GM19324 (cell line): ENCODE results near the gene CACNA2D3.

Experiments
- ATAC-seq: cut with Tn5 transposase; IDR thresholded peaks from one replicate; pipeline ENCODE4 v1.9.1; 2021; ENCODE audit warnings: mild to moderate bottlenecking, moderate library complexity; ENCODE audit not compliant: unreplicated experiment, low FRiP score

Gene CACNA2D3

DNA sequence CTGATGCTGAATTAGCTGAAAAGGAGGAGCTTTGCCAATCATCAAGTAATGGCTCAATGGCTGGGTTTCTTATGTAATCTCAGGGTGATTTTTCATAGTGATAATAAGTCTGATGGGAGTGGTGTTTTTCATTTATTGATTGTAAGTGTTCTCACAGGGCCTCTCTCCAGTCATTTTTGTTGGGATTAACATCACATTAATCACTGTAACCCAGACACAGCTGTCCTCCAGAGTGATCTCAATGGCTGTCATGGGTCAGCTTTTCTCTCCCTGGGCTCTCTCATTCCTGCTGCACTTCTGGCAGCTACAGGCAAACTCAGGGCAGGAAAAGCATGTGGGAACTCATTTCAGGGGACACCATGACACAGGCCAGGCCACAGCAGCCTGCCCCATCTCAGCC is 642.6 kb downstream of the CACNA2D3 start:
- ATAC-seq = no peak

- ATAC-seq = no peak
Measured at GRCh38 chr3:54771050-54771449, 648.7 kb downstream of the CACNA2D3 start.

DNA sequence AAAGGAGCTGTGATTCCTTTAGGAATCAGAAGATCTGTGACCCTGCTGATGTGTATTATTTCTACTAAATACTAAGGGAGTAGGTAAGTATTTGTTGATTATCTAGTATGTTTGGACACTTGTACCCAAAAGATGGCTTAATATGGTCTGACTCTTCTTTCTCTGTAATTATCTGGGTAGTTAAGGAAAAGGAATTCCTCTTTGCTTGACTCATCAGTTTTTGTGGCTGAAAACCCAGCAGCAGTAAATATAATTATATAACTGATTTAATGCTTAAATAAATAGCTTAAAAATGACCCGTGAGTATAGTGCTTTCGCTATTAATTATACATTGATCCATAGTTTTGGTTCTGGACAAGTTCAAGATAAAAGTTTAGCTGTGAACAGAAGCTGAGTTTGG is 649.7 kb downstream of the CACNA2D3 start:
- no peak for ATAC-seq

DNA sequence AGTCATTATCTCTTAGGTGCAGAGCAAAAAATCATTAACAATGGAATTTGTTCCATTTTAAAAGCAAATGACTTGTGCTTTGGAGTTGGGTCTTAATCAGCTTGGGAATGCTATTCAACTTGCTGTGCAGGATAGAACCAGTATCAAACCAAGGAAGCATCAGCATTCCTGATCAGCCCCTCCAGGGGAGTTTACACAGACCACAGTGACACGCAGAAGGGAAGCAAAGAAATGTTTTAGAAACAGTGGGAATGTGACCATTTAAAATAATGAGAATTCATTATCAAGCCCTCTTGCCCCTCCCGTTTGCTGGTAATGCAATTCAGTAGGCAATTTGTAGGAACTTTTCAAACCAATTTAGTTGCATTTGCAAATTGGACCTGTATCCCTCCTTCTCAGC is 650.4 kb downstream of the CACNA2D3 start:
- ATAC-seq = no peak

- no peak for ATAC-seq
Measured at GRCh38 chr3:54773271-54773670, 650.9 kb downstream of the CACNA2D3 start.

- no peak for ATAC-seq
Measured at GRCh38 chr3:54776601-54777000, 654.2 kb downstream of the CACNA2D3 start.

GRCh38 chr3:54777141-54777540 is 654.8 kb downstream of the CACNA2D3 start:
- no peak for ATAC-seq

GRCh38 chr3:54780336-54780735 is 658.0 kb downstream of the CACNA2D3 start:
- ATAC-seq = no peak

GRCh38 chr3:54781728-54782127 is 659.4 kb downstream of the CACNA2D3 start:
- no peak for ATAC-seq

DNA sequence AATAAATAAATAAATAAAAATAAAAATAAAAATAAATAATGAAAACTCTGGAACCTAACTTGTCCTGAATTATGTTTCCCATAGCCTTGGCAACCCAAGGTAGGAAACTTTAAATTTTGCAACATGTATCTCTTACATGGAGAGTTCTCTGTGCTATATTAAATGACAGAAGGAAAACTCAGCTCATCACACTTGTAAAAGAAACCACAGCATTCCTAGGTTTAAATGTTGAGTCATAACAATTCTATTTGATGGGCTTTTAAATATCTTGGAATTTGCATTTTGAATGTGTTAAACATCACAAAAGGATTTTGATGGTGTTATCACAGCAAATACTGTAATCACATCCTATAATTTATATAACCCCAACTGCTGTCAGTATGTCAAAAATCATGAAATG is 661.3 kb downstream of the CACNA2D3 start:
- no peak for ATAC-seq

DNA sequence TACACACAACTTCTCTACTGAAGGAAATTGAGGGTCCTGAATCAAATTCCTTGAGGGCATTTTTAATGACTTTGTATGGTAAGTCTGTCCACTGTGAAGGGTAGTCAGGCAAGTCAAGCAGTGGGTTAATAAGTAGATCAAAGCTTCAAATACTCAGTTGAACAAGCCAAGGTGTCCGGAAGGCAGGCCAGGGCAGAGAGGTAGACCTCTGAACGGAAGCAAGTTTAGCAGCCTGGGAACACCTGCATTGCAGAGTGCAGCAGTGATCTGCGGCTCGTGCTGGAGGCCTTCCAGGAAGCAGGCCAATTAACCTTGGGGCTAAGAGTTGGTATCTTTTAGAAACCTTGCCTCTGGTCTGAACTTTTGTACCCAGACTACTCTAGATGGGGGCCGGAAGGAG is 661.7 kb downstream of the CACNA2D3 start:
- ATAC-seq = no peak

DNA sequence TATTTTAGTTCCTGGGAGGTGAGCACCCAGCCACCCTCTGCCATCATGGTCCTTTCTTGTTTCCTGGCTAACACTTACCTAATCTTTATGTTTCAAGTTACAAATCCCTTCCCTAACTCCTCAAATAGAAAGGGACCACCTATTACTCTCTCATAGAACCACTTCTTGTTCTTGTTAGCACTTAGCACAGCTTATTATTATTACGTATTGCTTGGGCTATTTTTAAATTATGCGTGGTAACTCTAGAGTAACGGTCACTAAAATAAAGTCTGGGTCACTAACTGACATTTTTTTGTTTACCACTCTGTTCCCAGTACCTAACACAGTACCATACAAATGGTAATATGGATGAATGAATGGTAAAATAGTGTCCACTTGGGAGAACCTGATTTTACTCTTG is 663.6 kb downstream of the CACNA2D3 start:
- no peak for ATAC-seq

DNA sequence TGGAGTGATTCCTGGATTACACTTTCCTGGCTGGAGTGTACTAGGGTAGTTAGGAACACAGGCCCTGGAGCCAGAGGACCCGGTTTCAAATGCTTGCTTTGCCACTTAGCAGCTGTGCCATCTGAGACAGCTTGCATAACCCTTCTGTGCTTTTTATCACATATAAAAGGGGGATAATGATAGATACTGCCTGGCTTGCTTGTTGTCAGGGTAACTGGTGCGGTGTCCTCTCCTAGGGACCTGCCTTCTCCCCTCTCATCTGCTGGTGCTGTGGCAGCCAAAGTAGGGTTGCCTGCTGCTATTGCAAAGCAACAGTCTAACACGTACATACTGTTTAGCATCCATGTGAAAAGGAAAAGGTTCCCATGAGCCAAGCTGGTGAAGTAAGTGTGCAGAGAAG is 667.7 kb downstream of the CACNA2D3 start:
- ATAC-seq = no peak

DNA sequence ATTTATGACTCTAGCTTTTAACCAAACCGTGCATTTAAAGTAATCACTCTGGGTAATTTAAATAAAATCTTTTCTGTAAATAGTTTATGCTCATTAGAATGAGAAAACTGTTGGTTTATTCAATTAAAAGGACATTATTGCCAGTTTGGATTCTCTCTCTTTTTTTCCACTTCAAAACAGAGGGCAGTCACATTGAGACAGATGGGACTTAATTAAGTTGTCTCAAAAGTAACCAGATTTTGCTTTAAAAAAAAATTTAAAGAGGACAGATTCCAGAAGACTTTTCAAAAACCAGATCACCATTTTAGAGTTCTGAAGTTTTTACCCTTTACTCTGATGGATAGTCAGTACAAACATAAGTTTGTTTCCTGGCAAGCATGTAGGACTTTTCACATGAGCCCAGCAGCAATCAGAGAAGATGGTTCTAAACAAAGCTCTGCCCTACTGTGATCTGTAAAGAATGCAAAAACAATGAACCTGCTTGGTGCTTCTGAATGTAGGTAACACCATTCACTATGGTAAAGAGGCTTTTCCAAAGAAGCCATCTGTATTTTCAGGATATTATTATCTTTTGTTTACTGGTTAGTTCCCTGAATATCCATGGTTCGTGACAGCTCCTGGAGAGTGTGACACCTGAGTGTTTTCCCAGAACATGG is 669.3 kb downstream of the CACNA2D3 start:
- ATAC-seq = no peak

GRCh38 chr3:54792584-54792983 is 670.2 kb downstream of the CACNA2D3 start:
- no peak for ATAC-seq

GRCh38 chr3:54793171-54793570 is 670.8 kb downstream of the CACNA2D3 start:
- no peak for ATAC-seq

DNA sequence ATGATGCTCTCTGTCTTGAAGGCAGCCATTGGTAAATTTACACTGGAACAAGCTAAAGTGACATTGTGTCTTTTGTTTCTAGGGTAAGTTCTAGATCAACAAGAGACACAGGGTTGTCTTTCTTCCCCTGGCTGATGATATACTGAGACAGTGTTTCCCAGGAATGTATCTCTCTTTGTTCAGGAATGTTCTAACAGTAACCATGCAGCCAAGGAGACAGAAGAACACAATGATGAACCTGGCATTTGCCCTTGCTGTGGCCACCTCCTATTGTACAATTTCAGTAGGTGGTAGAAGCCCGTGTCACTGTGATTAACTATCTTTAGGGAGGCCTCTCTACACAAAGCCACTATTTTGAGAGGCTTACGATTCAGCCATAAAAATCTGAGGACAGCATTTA is 674.8 kb downstream of the CACNA2D3 start:
- ATAC-seq = no peak

- no peak for ATAC-seq
Measured at GRCh38 chr3:54800478-54800877, 678.1 kb downstream of the CACNA2D3 start.

DNA sequence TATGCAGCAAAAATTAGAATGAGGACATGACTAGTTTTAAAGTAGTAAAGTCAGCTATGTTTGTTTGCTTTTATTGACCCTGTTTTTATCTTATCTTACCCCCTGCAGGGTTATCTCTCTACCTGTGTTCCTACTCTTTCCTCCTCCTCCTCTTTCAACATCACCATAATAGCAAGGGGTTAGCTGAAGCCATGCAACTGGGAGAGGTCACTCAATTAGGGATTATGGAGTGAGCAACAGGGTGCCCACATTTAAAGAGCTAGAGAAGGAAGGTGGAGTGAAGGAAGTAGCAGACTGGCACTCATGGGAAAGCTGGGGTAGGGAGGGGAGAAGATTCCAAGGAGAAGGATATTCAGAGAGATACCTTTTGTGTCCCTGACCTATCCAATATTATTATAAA is 679.6 kb downstream of the CACNA2D3 start:
- no peak for ATAC-seq

DNA sequence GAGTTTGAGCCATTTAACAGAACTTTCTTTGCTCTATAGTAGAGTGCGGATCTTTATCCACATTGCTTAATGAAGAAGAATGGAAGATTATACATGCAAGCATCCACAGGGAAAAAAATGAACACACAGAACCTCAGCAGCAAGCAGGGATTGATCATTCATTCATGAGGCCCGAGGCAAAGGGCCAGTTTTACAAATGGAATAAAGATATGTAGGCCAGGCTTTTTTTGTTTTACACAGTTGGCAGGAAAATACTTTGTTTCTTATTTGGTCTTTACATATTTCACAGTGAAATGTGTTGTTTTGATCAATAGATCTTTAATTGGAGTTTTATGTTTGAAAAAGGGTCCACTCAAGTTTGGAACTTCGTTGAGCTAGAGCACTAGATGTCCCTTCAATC is 688.0 kb downstream of the CACNA2D3 start:
- ATAC-seq = no peak

GRCh38 chr3:54814224-54814623 is 691.9 kb downstream of the CACNA2D3 start:
- no peak for ATAC-seq

- no peak for ATAC-seq
Measured at GRCh38 chr3:54817628-54818027, 695.3 kb downstream of the CACNA2D3 start.

DNA sequence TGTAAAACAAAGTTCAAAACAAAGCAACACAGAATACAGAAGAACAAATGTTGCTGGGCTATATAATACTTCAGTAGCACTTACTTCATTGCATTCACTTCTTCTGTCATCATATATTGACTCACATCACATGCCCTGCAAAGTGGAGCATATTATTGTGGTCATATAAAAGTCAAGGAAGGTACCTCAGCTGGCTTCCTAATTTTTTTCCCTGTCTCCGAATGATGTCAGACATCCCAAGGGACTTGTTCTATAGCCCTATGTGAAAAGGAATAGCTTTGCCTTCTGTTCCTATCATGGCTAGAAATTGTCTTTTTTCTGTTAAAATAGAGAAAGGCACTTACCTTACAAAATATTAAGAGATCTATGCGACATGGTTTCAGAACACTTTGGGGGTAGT is 696.1 kb downstream of the CACNA2D3 start:
- no peak for ATAC-seq
